ENCODE data around the gene CRIP1.

Gene CRIP1

DNA sequence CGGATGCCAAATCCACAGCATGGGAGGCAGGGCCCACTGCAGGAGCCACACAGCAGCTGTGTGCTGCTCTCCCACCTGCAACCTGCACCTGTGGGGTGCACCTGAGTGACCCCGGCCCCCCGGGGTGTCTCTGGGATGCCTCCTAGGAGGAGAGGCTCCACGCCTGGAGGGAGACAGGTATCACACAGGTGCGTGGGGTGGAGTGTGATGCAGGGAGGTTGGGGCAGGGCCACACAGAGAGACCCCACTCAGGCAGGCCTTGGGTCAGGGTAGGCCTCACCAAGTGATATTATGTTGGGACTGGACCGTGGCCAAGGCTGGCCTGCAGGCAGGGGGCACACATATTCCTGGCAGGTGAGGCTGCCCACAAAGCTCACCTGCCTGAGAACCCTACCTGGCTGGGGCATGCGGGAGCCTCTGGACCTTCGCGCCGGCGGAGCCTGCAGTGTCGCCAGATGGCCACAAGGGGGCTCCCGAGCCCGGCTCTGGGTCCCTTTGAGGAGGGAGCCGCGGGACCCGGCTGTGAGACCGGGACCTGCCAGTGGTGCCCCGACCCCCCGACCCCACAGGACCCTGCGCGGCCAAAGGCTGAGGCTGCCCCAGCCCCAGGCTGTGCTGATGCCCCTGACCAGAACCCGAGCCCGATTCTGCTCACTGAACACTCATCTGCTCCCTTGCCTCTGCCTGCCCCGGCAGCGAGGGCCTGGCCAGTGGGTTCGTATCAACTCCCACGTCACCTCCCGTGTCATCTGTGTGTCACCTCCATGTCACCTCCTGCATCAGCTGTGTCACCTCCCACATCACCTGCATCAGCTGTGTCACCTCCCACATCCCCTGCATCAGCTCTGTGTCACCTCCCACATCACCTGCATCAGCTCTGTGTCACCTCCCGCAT, 51.1 kb downstream of the CRIP1 start:
- TF ChIP-seq JUND (IDR thresholded peaks at IDR 0.05; ENCODE audit: low read depth): no peak
- DNase-seq (ENCODE audit: low read depth in 1 of 2, low spot score in 1 of 2): peak; percentile 70 to 92
- in situ Hi-C loops (cut with HindIII; ENCODE audit: low pct_unique_long_range_greater_than_20kb, low sequenced_read_pairs): no loop called here

All from T47D (cell line).